ENCODE data around the gene SLC17A4. TPM values are rescaled to one million over a fixed set of nuclear protein-coding genes. Genes with fewer than 3 reads are reported as not detected.
"Not testable (repeated sequence)": the region's sequence is repeated elsewhere in the genome, so short reads cannot be mapped to it uniquely, and the experiment has no call there.

SLC17A4 gene
- not detected in 2 replicates for total RNA-seq

GRCh38 chr6:25754535-25754934 is at the start of gene SLC17A4:
Gene SLC17A4 (plus strand): TSS chr6:25754742. CDS start chr6:25761963, 7,221 bp downstream.
- no peak for DNase-seq (ENCODE audit: low read depth in 2 of 2)

- no peak for DNase-seq (ENCODE audit: low read depth in 2 of 2)
Observed at GRCh38 chr6:25706314-25707014, 48.1 kb upstream of the SLC17A4 start.

- no peak for DNase-seq (ENCODE audit: low read depth in 2 of 2)
Observed at GRCh38 chr6:25709761-25710160, 44.8 kb upstream of the SLC17A4 start.

GRCh38 chr6:25710287-25710686 is 44.3 kb upstream of the SLC17A4 start:
- DNase-seq (ENCODE audit: low read depth in 2 of 2) = no peak

- DNase-seq (ENCODE audit: low read depth in 2 of 2) = no peak
Observed at GRCh38 chr6:25713824-25714223, 40.7 kb upstream of the SLC17A4 start.

- DNase-seq (ENCODE audit: low read depth in 2 of 2) = peak in 1 of 2 donors; percentile 66
Observed at GRCh38 chr6:25714765-25715164, 39.8 kb upstream of the SLC17A4 start.

- DNase-seq (ENCODE audit: low read depth in 2 of 2) = no peak
Observed at GRCh38 chr6:25715794-25716193, 38.7 kb upstream of the SLC17A4 start.

GRCh38 chr6:25717866-25718740 is 36.4 kb upstream of the SLC17A4 start:
- peak; percentile 4 to 36 for DNase-seq (ENCODE audit: low read depth in 2 of 2)

GRCh38 chr6:25726122-25726911 is 28.2 kb upstream of the SLC17A4 start:
- no peak for DNase-seq (ENCODE audit: low read depth in 2 of 2)

- no peak for DNase-seq (ENCODE audit: low read depth in 2 of 2)
Observed at GRCh38 chr6:25727028-25727427, 27.5 kb upstream of the SLC17A4 start.

GRCh38 chr6:25730907-25731306 is 23.6 kb upstream of the SLC17A4 start:
- no peak for DNase-seq (ENCODE audit: low read depth in 2 of 2)

GRCh38 chr6:25731721-25732120 is 22.8 kb upstream of the SLC17A4 start:
- no peak for DNase-seq (ENCODE audit: low read depth in 2 of 2)

GRCh38 chr6:25732468-25733198 is 21.9 kb upstream of the SLC17A4 start:
- DNase-seq (ENCODE audit: low read depth in 2 of 2) = no peak

GRCh38 chr6:25735261-25735660 is 19.3 kb upstream of the SLC17A4 start:
- no peak for DNase-seq (ENCODE audit: low read depth in 2 of 2)

GRCh38 chr6:25743868-25744267 is 10.7 kb upstream of the SLC17A4 start:
- DNase-seq (ENCODE audit: low read depth in 2 of 2) = no peak

GRCh38 chr6:25745836-25746235 is 8.7 kb upstream of the SLC17A4 start:
- DNase-seq (ENCODE audit: low read depth in 2 of 2) = no peak

- DNase-seq (ENCODE audit: low read depth in 2 of 2) = no peak
Observed at GRCh38 chr6:25746968-25747367, 7.6 kb upstream of the SLC17A4 start.

GRCh38 chr6:25747477-25747876 is 7.1 kb upstream of the SLC17A4 start:
- DNase-seq (ENCODE audit: low read depth in 2 of 2) = no peak

- no peak for DNase-seq (ENCODE audit: low read depth in 2 of 2)
Observed at GRCh38 chr6:25748049-25748448, 6.5 kb upstream of the SLC17A4 start.

GRCh38 chr6:25748601-25749517 is 5.7 kb upstream of the SLC17A4 start:
- not testable (repeated sequence) for DNase-seq (ENCODE audit: low read depth in 2 of 2)
